ENCODE measurements around the gene SAPCD2.
"Not testable (repeated sequence)": the region's sequence is repeated elsewhere in the genome, so short reads cannot be mapped to it uniquely, and the experiment has no call there.

Gene SAPCD2, protein sequence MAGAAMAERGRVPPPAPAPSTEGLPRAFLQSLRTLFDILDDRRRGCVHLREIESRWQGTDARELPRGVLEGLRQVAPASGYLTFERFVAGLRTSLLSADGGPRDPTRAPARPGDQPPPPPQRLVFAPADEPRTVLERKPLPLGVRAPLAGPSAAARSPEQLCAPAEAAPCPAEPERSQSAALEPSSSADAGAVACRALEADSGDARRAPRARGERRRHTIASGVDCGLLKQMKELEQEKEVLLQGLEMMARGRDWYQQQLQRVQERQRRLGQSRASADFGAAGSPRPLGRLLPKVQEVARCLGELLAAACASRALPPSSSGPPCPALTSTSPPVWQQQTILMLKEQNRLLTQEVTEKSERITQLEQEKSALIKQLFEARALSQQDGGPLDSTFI

GRCh38 chr9:137070201-137070905 is at the start of gene SAPCD2:
SAPCD2 (minus strand) TSS chr9:137070557; CDS start chr9:137070460, 97 bp downstream.
- no peaks in the 10 kb centered on the region for H3K9me3 ChIP-seq (ENCODE audit: severe bottlenecking)
- TF ChIP-seq, protein P1, sequence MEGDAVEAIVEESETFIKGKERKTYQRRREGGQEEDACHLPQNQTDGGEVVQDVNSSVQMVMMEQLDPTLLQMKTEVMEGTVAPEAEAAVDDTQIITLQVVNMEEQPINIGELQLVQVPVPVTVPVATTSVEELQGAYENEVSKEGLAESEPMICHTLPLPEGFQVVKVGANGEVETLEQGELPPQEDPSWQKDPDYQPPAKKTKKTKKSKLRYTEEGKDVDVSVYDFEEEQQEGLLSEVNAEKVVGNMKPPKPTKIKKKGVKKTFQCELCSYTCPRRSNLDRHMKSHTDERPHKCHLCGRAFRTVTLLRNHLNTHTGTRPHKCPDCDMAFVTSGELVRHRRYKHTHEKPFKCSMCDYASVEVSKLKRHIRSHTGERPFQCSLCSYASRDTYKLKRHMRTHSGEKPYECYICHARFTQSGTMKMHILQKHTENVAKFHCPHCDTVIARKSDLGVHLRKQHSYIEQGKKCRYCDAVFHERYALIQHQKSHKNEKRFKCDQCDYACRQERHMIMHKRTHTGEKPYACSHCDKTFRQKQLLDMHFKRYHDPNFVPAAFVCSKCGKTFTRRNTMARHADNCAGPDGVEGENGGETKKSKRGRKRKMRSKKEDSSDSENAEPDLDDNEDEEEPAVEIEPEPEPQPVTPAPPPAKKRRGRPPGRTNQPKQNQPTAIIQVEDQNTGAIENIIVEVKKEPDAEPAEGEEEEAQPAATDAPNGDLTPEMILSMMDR (IDR thresholded peaks at IDR 0.05; ENCODE audit: low read depth, low read length): no peak
- peak; percentile 92 for DNase-seq
- H3K36me3 ChIP-seq: peaks cover 25% of the 10 kb centered on the region
- H3K27me3 ChIP-seq (ENCODE audit: insufficient read depth, low read depth, severe bottlenecking): no peaks in the 10 kb centered on the region
- peak within 1 kb of the TSS; percentile 92 for H3K27ac ChIP-seq
- H3K4me3 ChIP-seq (ENCODE audit: low read depth, low read length): peak within 1 kb of the TSS; percentile 62

GRCh38 chr9:137118092-137118603 is 47.8 kb upstream of the SAPCD2 start:
- not testable (repeated sequence) for H3K4me3 ChIP-seq (ENCODE audit: low read depth, low read length); H3K27ac ChIP-seq; H3K36me3 ChIP-seq; DNase-seq; H3K9me3 ChIP-seq (ENCODE audit: severe bottlenecking); H3K27me3 ChIP-seq (ENCODE audit: insufficient read depth, low read depth, severe bottlenecking)

- H3K27me3 ChIP-seq (ENCODE audit: insufficient read depth, low read depth, severe bottlenecking): no peaks in the 10 kb centered on the region
- H3K27ac ChIP-seq: no peak overlapping the region
- peaks cover 3% of the 10 kb centered on the region; the same call in 1 of the 2 replicates for H3K36me3 ChIP-seq
- TF ChIP-seq, protein P1 (IDR thresholded peaks at IDR 0.05; ENCODE audit: low read depth, low read length): no peak
- DNase-seq: no peak
- H3K4me3 ChIP-seq (ENCODE audit: low read depth, low read length): no peak overlapping the region
- H3K9me3 ChIP-seq (ENCODE audit: severe bottlenecking): no peaks in the 10 kb centered on the region
Observed at GRCh38 chr9:137117269-137117731, 46.9 kb upstream of the SAPCD2 start.

GRCh38 chr9:137116728-137117127 is 46.4 kb upstream of the SAPCD2 start:
- Histone ChIP-seq H3K9me3 (ENCODE audit: severe bottlenecking) (no peaks in the 10 kb centered on the region), H3K27ac (peak overlapping the region; percentile 22), H3K4me3 (ENCODE audit: low read depth, low read length) (no peak overlapping the region), H3K36me3 (peaks cover 3% of the 10 kb centered on the region; the same call in 1 of the 2 replicates), H3K27me3 (ENCODE audit: insufficient read depth, low read depth, severe bottlenecking) (no peaks in the 10 kb centered on the region)
- DNase-seq: no peak
- TF ChIP-seq, protein P1 (IDR thresholded peaks at IDR 0.05; ENCODE audit: low read depth, low read length): no peak

DNA sequence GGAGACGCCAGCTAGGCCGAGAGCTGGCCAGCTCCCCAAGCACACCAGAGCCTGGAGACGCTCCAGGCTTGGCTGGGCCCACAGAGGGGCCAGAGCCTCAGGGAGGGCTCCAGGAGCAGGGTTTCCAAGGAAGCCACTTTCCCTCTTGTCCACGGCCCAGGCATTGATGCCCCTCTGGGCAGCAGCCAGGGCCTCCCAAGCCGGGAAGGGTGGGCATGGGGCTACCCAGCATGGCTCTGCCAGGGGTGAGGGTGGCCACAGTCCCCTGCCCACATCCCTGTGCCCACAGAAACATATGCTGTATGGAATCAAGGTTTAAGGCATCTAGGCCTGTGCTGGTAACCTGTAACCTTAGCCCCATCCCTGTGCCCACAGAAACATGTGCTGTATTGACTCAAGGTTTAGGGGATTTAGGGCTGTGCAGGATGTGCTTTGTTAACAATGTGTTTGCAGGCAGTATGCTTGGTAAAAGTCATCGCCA is 45.7 kb upstream of the SAPCD2 start:
- TF ChIP-seq, protein P1 (IDR thresholded peaks at IDR 0.05; ENCODE audit: low read depth, low read length): no peak
- H3K27me3 ChIP-seq (ENCODE audit: insufficient read depth, low read depth, severe bottlenecking): no peaks in the 10 kb centered on the region
- no peak overlapping the region for H3K4me3 ChIP-seq (ENCODE audit: low read depth, low read length)
- DNase-seq: no peak
- H3K27ac ChIP-seq: peak overlapping the region; percentile 22
- no peaks in the 10 kb centered on the region for H3K9me3 ChIP-seq (ENCODE audit: severe bottlenecking)
- H3K36me3 ChIP-seq: peaks cover 3% of the 10 kb centered on the region; the same call in 1 of the 2 replicates
